WTC11 (cell line): Measurements from ENCODE around the gene FN3K. TPM values are rescaled to one million over a fixed set of nuclear protein-coding genes. Genes with fewer than 3 reads are reported as not detected.

ENCODE experiments used
- ATAC-seq: fragments of 200-7000 bp; cut with Tn5 transposase; 2 replicates; pipeline ENCODE4 v1.10.0; 2021; ENCODE audit warnings: mild to moderate bottlenecking, moderate library complexity
- CTCF ChIA-PET: fragments of 300-600 bp; sonication (Branson Sonifier 250); formaldehyde crosslinking; loops from one replicate; lab custom pipeline; 2021; ENCODE audit warnings: antibody characterized with exemption; lab: Charles Lee
- POLR2A ChIA-PET: fragments of 350-600 bp; sonication (Branson Sonifier 250); formaldehyde crosslinking; loops from one replicate; lab custom pipeline; 2021; ENCODE audit warnings: antibody characterized with exemption; lab: Charles Lee
- DNase-seq: peaks from one replicate; pipeline ENCODE4 v3.0.0; 2021; ENCODE audit warnings: low spot score
- H3K27ac Mint-ChIP-seq: 2 replicates; pipeline ENCODE4 v1.8.0; 2021; ENCODE audit warnings: mixed read lengths
- H3K27me3 Mint-ChIP-seq: 2 replicates; pipeline ENCODE4 v1.8.0; 2021; ENCODE audit warnings: low read depth, mild to moderate bottlenecking, moderate library complexity, mixed read lengths
- H3K36me3 Mint-ChIP-seq: 2 replicates; pipeline ENCODE4 v1.8.0; 2021; ENCODE audit warnings: mixed read lengths
- H3K4me1 Mint-ChIP-seq: 2 replicates; pipeline ENCODE4 v1.8.0; 2022; ENCODE audit warnings: mixed read lengths
- H3K4me3 Mint-ChIP-seq: 2 replicates; pipeline ENCODE4 v1.8.0; 2021; ENCODE audit warnings: mild to moderate bottlenecking, moderate library complexity, mixed read lengths
- H3K9me3 Mint-ChIP-seq: 2 replicates; pipeline ENCODE4 v1.8.0; 2021; ENCODE audit warnings: mixed read lengths
- ATF3 ChIP-seq: sonication (generic); formaldehyde crosslinking; conservative IDR thresholded peaks from 2 replicates; pipeline ENCODE4 v1.8.1; 2022; ENCODE audit warnings: mild to moderate bottlenecking, missing genetic modification reagents
- ETV6 ChIP-seq: sonication (generic); formaldehyde crosslinking; IDR thresholded peaks from 2 replicates; pipeline ENCODE4 v1.8.1; 2022; ENCODE audit warnings: mild to moderate bottlenecking, missing genetic modification reagents
- GABPB1 ChIP-seq: sonication (generic); formaldehyde crosslinking; IDR thresholded peaks from 2 replicates; pipeline ENCODE4 v1.8.1; 2023; ENCODE audit warnings: mild to moderate bottlenecking, missing genetic modification reagents
- PRRX2 ChIP-seq: fragments of 250-450 bp; sonication (Bioruptor Pico); IDR thresholded peaks from 2 replicates; pipeline ENCODE4 v1.8.0; 2021; ENCODE audit warnings: mild to moderate bottlenecking
- SMAD3 ChIP-seq: sonication (generic); formaldehyde crosslinking; IDR thresholded peaks from 2 replicates; pipeline ENCODE4 v1.8.0; 2022; ENCODE audit warnings: missing genetic modification reagents, mild to moderate bottlenecking, borderline replicate concordance
- ZNF425 ChIP-seq: fragments of 250-450 bp; sonication (Bioruptor Pico); conservative IDR thresholded peaks from 2 replicates; pipeline ENCODE4 v1.9.0; 2021; ENCODE audit warnings: mild to moderate bottlenecking
- ZNF512 ChIP-seq: sonication (generic); formaldehyde crosslinking; IDR thresholded peaks from 2 replicates; pipeline ENCODE4 v1.8.1; 2022; ENCODE audit warnings: missing genetic modification reagents, borderline replicate concordance
- ZNF532 ChIP-seq: fragments of 250-450 bp; sonication (Bioruptor Pico); IDR thresholded peaks from 2 replicates; pipeline ENCODE4 v1.9.0; 2021; ENCODE audit warnings: mild to moderate bottlenecking, borderline replicate concordance
- ZNF671 ChIP-seq: fragments of 250-450 bp; sonication (Bioruptor Pico); IDR thresholded peaks from 2 replicates; pipeline ENCODE4 v1.8.0; 2021; ENCODE audit warnings: mild to moderate bottlenecking
- ZSCAN18 ChIP-seq: fragments of 250-450 bp; sonication (Bioruptor Pico); IDR thresholded peaks from 2 replicates; pipeline ENCODE4 v2.1.2; 2022; ENCODE audit warnings: mild to moderate bottlenecking, moderate library complexity
- total RNA-seq: library from RNA; stranded (reverse); gene quantifications from 3 replicates; pipeline ENCODE4 v1.2.3, GENCODE V29; 2021

The FN3K gene
- total RNA-seq, 1 experiment from 2014 or later = 19.3 TPM

GRCh38 chr17:82736511-82737185 is 1.2 kb downstream of the FN3K start:
- peaks cover 36% of the 10 kb centered on the region for H3K36me3 Mint-ChIP-seq

GRCh38 chr17:82737967-82738877 is 2.8 kb downstream of the FN3K start:
- ATAC-seq = no peak
- POLR2A ChIA-PET = no interaction called here
- CTCF ChIA-PET = no interaction called here

More at GRCh38 chr17:82736511-82737185, 1.2 kb downstream of the FN3K start:
- no peak overlapping the region for H3K27ac Mint-ChIP-seq
- ATAC-seq (no peak), DNase-seq (no peak)
- H3K27me3 Mint-ChIP-seq = peaks cover 19% of the 10 kb centered on the region
- ChIA-PET POLR2A (no interaction called here), CTCF (interaction anchor here (0.9 kb wide), 1 partner anchor 18 kb away, joined by 3 read pairs; no protein-coding TSS in a partner anchor)
- H3K4me1 Mint-ChIP-seq = peaks cover 4% of the 10 kb centered on the region; the same call in 1 of the 2 replicates
- H3K9me3 Mint-ChIP-seq = peaks cover 25% of the 10 kb centered on the region
- H3K4me3 Mint-ChIP-seq = peak overlapping the region; percentile 66
- TF ChIP-seq SMAD3 (no peak), ZSCAN18 (no peak), ZNF671 (no peak), ATF3 (no peak), PRRX2 (CRISPR knock-in tag) (no peak), ETV6 (no peak), ZNF512 (CRISPR knock-in tag) (no peak)
- TF ChIP-seq, all 79 proteins: peak for 0

More at GRCh38 chr17:82737967-82738877, 2.8 kb downstream of the FN3K start:
- peaks cover 13% of the 10 kb centered on the region for H3K27me3 Mint-ChIP-seq
- peaks cover 42% of the 10 kb centered on the region for H3K36me3 Mint-ChIP-seq
- H3K9me3 Mint-ChIP-seq = peaks cover 25% of the 10 kb centered on the region
- TF ChIP-seq ZNF425 (CRISPR knock-in tag) (no peak), ZNF532 (CRISPR knock-in tag) (no peak), GABPB1 (CRISPR knock-in tag) (peak; percentile 95)
- TF ChIP-seq, all 79 proteins: peak for 1
- DNase-seq = no peak
- H3K4me3 Mint-ChIP-seq = no peak overlapping the region
- H3K27ac Mint-ChIP-seq = no peak overlapping the region
- H3K4me1 Mint-ChIP-seq = peaks cover 4% of the 10 kb centered on the region; the same call in 1 of the 2 replicates
